H1 (cell line): ENCODE measurements around the gene RERG. TPM values are rescaled to one million over a fixed set of nuclear protein-coding genes. Genes with fewer than 3 reads are reported as not detected.

Source experiments
- CTCF ChIA-PET: fragments of 300-600 bp; sonication (Branson Sonifier 250); formaldehyde crosslinking; loops from one replicate; lab custom pipeline; 2021; ENCODE audit not compliant: partially characterized antibody; lab: Charles Lee
- POLR2A ChIA-PET: fragments of 300-600 bp; sonication (Branson Sonifier 250); formaldehyde crosslinking; loops from one replicate; lab custom pipeline; 2021; ENCODE audit warnings: inconsistent platforms; ENCODE audit not compliant: partially characterized antibody; lab: Charles Lee
- DNase-seq, 2 experiments: peaks; one replicate each; pipeline versions ENCODE4 v3.0.0 to v3.0.0-alpha.2; 2010 to 2022; ENCODE audit warnings: low spot score in 2 of 2, low read depth in 1 of 2, mixed read lengths in 1 of 2
- FAIRE-seq: peaks from 2 replicates; lab custom pipeline; 2011; peaks lifted over from hg19 to GRCh38; lab: Jason Lieb, UNC
- H2AFZ ChIP-seq: 2 replicates; pipeline ENCODE4 v1.8.1; 2012; ENCODE audit warnings: low read length, inconsistent platforms
- H2AK5ac ChIP-seq: 2 replicates; pipeline ENCODE4 v1.6.1; 2013; ENCODE audit warnings: low read depth, low read length
- H2BK120ac ChIP-seq: replicated peaks from 2 replicates; pipeline ENCODE3; 2013; ENCODE audit warnings: low read depth, low read length, inconsistent platforms
- H2BK12ac ChIP-seq: 2 replicates; pipeline ENCODE4 v1.6.1; 2013; ENCODE audit warnings: low read depth, low read length
- H2BK15ac ChIP-seq: 2 replicates; pipeline ENCODE4 v1.6.1; 2013; ENCODE audit warnings: low read length
- H2BK20ac ChIP-seq: 2 replicates; pipeline ENCODE4 v1.6.1; 2013; ENCODE audit warnings: low read length
- H2BK5ac ChIP-seq: 2 replicates; pipeline ENCODE4 v1.6.1; 2013; ENCODE audit warnings: low read depth, low read length
- H3K14ac ChIP-seq: 2 replicates; pipeline ENCODE4 v1.6.1; 2013; ENCODE audit warnings: inconsistent platforms; ENCODE audit not compliant: insufficient read length
- H3K18ac ChIP-seq: 2 replicates; pipeline ENCODE4 v1.6.1; 2013; ENCODE audit warnings: low read length; ENCODE audit errors: extremely low read depth
- H3K23ac ChIP-seq: 2 replicates; pipeline ENCODE4 v1.6.1; 2013; ENCODE audit warnings: inconsistent platforms; ENCODE audit not compliant: insufficient read length
- H3K23me2 ChIP-seq: 2 replicates; pipeline ENCODE4 v1.6.1; 2013; ENCODE audit warnings: low read depth, low read length
- H3K27ac ChIP-seq: 2 replicates; pipeline ENCODE4 v1.6.1; 2011; ENCODE audit warnings: low read depth, low read length, inconsistent platforms
- H3K27me3 ChIP-seq, 4 experiments: replicated peaks in 1 of 4; 1 replicate in 1 of 4; 2 replicates in 3 of 4; pipeline versions ENCODE4 v1.6.1 to v1.8.1; 2011 to 2013; ENCODE audit warnings: low read length in 3 of 4, mild to moderate bottlenecking in 3 of 4, inconsistent platforms in 2 of 4, mixed read lengths in 2 of 4, moderate library complexity in 1 of 4; ENCODE audit not compliant: control insufficient read depth in 3 of 4, insufficient read depth in 3 of 4; ENCODE audit errors: extremely low read depth in 1 of 4
- H3K36me3 ChIP-seq, 4 experiments: 2 replicates each; pipeline versions ENCODE4 v1.6.1 to v1.8.1; 2011 to 2013; ENCODE audit warnings: mild to moderate bottlenecking in 4 of 4, low read length in 3 of 4, moderate library complexity in 2 of 4, control low read depth in 1 of 4, inconsistent platforms in 1 of 4; ENCODE audit not compliant: insufficient read depth in 4 of 4, control insufficient read depth in 2 of 4
- H3K4ac ChIP-seq: replicated peaks from 2 replicates; pipeline ENCODE3; 2013; ENCODE audit warnings: low read length, low read depth, mixed read lengths, inconsistent platforms; ENCODE audit not compliant: insufficient read length
- H3K4me1 ChIP-seq, 4 experiments: replicated peaks in 1 of 4; 1 replicate in 1 of 4; 2 replicates in 3 of 4; pipeline versions ENCODE4 v1.6.1 to v1.8.1; 2011 to 2013; ENCODE audit warnings: low read length in 3 of 4, inconsistent platforms in 2 of 4, mixed read lengths in 1 of 4; ENCODE audit not compliant: insufficient read depth in 4 of 4, control insufficient read depth in 3 of 4
- H3K4me2 ChIP-seq, 2 experiments: 2 replicates each; pipeline versions ENCODE4 v1.6.1 to v1.8.1; 2011 to 2013; ENCODE audit warnings: low read depth in 2 of 2, low read length in 2 of 2, control low read depth in 1 of 2, inconsistent platforms in 1 of 2, mild to moderate bottlenecking in 1 of 2; ENCODE audit not compliant: insufficient read depth in 1 of 2
- H3K4me3 ChIP-seq, 4 experiments: fragments of 200-600, 300-600 bp in 1 of 4; sonication (generic), shearing (Covaris generic), sonication (Bioruptor Twin) in 1 of 4; 2 replicates each; pipeline versions ENCODE4 v1.5.1 to v1.8.1; 2011 to 2016; ENCODE audit warnings: low read length in 4 of 4, low read depth in 3 of 4, control low read depth in 2 of 4, inconsistent platforms in 2 of 4, mild to moderate bottlenecking in 2 of 4, mixed read lengths in 1 of 4, moderate library complexity in 1 of 4; ENCODE audit not compliant: insufficient read depth in 2 of 4; ENCODE audit errors: extremely low read depth in 1 of 4
- H3K56ac ChIP-seq: replicated peaks from 2 replicates; pipeline ENCODE3; 2013; ENCODE audit warnings: low read depth, mild to moderate bottlenecking, mixed read lengths, low read length, inconsistent platforms; ENCODE audit not compliant: insufficient read length
- H3K79me1 ChIP-seq: 2 replicates; pipeline ENCODE4 v1.6.1; 2013; ENCODE audit warnings: low read depth, low read length, control low read depth
- H3K79me2 ChIP-seq, 2 experiments: 2 replicates each; pipeline versions ENCODE4 v1.6.1 to v1.8.1; 2012 to 2013; ENCODE audit warnings: low read length in 2 of 2, mild to moderate bottlenecking in 2 of 2, inconsistent platforms in 1 of 2; ENCODE audit not compliant: insufficient read depth in 2 of 2, control insufficient read depth in 1 of 2
- H3K9ac ChIP-seq, 4 experiments: replicated peaks in 1 of 4; 1 replicate in 1 of 4; 2 replicates in 3 of 4; pipeline versions ENCODE4 v1.6.1 to v1.8.1; 2011 to 2013; ENCODE audit warnings: low read depth in 3 of 4, low read length in 3 of 4, control low read depth in 2 of 4, mild to moderate bottlenecking in 2 of 4, moderate library complexity in 2 of 4, inconsistent platforms in 1 of 4; ENCODE audit errors: extremely low read depth in 1 of 4
- H3K9me3 ChIP-seq, 2 experiments: 2 replicates each; pipeline versions ENCODE4 v1.6.1 to v1.8.1; 2012 to 2013; ENCODE audit warnings: mild to moderate bottlenecking in 2 of 2, moderate library complexity in 2 of 2, control low read depth in 1 of 2, inconsistent platforms in 1 of 2, low read depth in 1 of 2, low read length in 1 of 2, mixed read lengths in 1 of 2; ENCODE audit not compliant: insufficient read depth in 2 of 2
- H4K20me1 ChIP-seq, 2 experiments: replicated peaks in 1 of 2; 2 replicates each; pipeline versions ENCODE3 to v1.8.1; 2011 to 2013; ENCODE audit warnings: inconsistent platforms in 2 of 2, low read length in 2 of 2, mild to moderate bottlenecking in 1 of 2; ENCODE audit not compliant: insufficient read depth in 2 of 2, control insufficient read depth in 1 of 2
- H4K5ac ChIP-seq: 2 replicates; pipeline ENCODE4 v1.6.1; 2013; ENCODE audit warnings: low read length, low read depth, mixed read lengths, inconsistent platforms; ENCODE audit not compliant: insufficient read length
- H4K8ac ChIP-seq: 2 replicates; pipeline ENCODE4 v1.8.0; 2013; ENCODE audit warnings: mild to moderate bottlenecking, moderate library complexity, low read length, inconsistent platforms; ENCODE audit not compliant: insufficient read depth; ENCODE audit errors: extremely low read depth
- H4K91ac ChIP-seq: replicated peaks from 2 replicates; pipeline ENCODE3; 2013; ENCODE audit warnings: low read length, mixed read lengths, inconsistent platforms; ENCODE audit not compliant: insufficient read length
- GTF2F1 ChIP-seq: IDR thresholded peaks from 2 replicates; pipeline ENCODE4 v1.6.1; 2012; ENCODE audit warnings: low read depth, low read length, improper control_type of control experiment, borderline replicate concordance
- RAD21 ChIP-seq, 2 experiments: IDR thresholded peaks in 1 of 2; conservative IDR thresholded peaks in 1 of 2; 2 replicates each; pipeline ENCODE4 v1.6.1; 2011; ENCODE audit warnings: low read depth in 2 of 2, low read length in 2 of 2, improper control_type of control experiment in 1 of 2, inconsistent platforms in 1 of 2, mild to moderate bottlenecking in 1 of 2, moderate library complexity in 1 of 2
- RNF2 ChIP-seq: fragments of 200-900, 300-1000 bp; sonication (generic); IDR thresholded peaks from 2 replicates; pipeline ENCODE4 v1.7.1; 2016; ENCODE audit warnings: borderline replicate concordance, low read depth, mild to moderate bottlenecking, antibody characterized with exemption, low read length; ENCODE audit not compliant: poor library complexity, severe bottlenecking; ENCODE audit errors: missing control alignments
- SUZ12 ChIP-seq: fragments of 200-600 bp; sonication (generic); IDR thresholded peaks from 2 replicates; pipeline ENCODE4 v1.6.1; 2012; ENCODE audit warnings: mild to moderate bottlenecking, inconsistent platforms, low read length, moderate library complexity, mixed read lengths
- WGBS, 2 experiments: shearing (Covaris generic) in 1 of 2; methylation state at CpG; one replicate each; pipeline versions ENCODE4 v1.1.6 to v1.1.7; 2013 to 2015; ENCODE audit warnings: low lambda C conversion rate in 2 of 2, mixed read lengths in 2 of 2, inconsistent platforms in 1 of 2, low coverage in 1 of 2, missing lambda C conversion rate in 1 of 2; ENCODE audit not compliant: insufficient replicate concordance in 2 of 2, insufficient coverage in 1 of 2, insufficient read length in 1 of 2; ENCODE audit errors: extremely low coverage in 1 of 2, missing lambda C conversion rate in 1 of 2; 5-methylcytosine and 5-hydroxymethylcytosine counted together
- long read RNA-seq, 2 experiments: library from RNA in 1 of 2; library from capped mRNA in 1 of 2; stranded (forward); transcript quantifications; one replicate each; pipeline ENCODE4 v2.0.0, GENCODE V29; 2021; ENCODE audit warnings: inconsistent platforms in 1 of 2
- polyA minus RNA-seq, 3 experiments: library from RNA; depleted of rRNA, polyadenylated mRNA; stranded (reverse); fragments of >200 nt; gene quantifications; 1 replicate in 2 of 3; 2 replicates in 1 of 3; pipeline ENCODE4 v1.2.3, GENCODE V29; 2011
- polyA plus RNA-seq, 7 experiments: library from polyadenylated mRNA; depleted of rRNA in 3 of 7; stranded (reverse) in 5 of 7; unstranded in 2 of 7; fragments of >200 nt in 5 of 7; fragments of 200-250 nt in 2 of 7; gene quantifications; 1 replicate in 5 of 7; 2 replicates in 1 of 7; 4 replicates in 1 of 7; pipeline versions ENCODE4 v1.2.1 to v1.2.3, GENCODE V29; 2011 to 2013; ENCODE audit warnings: missing spikeins in 2 of 7, mixed read lengths in 2 of 7
- total RNA-seq: library from RNA; stranded (reverse); fragmentation: NEBNext Ultra II Directional; extraction: Animal tissue kit (Norgen Biotek cat#: 25700); gene quantifications from 2 replicates; pipeline ENCODE4 v1.2.1, GENCODE V29; 2021
- TF ChIP-seq, protein P1 (sequence below): IDR thresholded peaks from 2 replicates; pipeline ENCODE4 v1.6.1; 2012; ENCODE audit warnings: inconsistent platforms

RERG gene, protein sequence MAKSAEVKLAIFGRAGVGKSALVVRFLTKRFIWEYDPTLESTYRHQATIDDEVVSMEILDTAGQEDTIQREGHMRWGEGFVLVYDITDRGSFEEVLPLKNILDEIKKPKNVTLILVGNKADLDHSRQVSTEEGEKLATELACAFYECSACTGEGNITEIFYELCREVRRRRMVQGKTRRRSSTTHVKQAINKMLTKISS
- total RNA-seq: 0.55 and 0.86 TPM in 2 replicates
- polyA plus RNA-seq (2011; rRNA removed): 0.12 and 0.27 TPM in 2 replicates
- polyA plus RNA-seq (2011; cell fraction: cytosol; rRNA removed): 0.35 TPM
- polyA plus RNA-seq (2011; cell fraction: nucleus; rRNA removed): 0.33 TPM
- 0.17 to 0.80 TPM (median 0.62 TPM) in 4 replicates for polyA plus RNA-seq (2012, experiment 1 of 2)
- polyA plus RNA-seq (2012, experiment 2 of 2): 0.17 TPM
- polyA plus RNA-seq (2013, experiment 1 of 2): 0.85 TPM
- 0.48 TPM for polyA plus RNA-seq (2013, experiment 2 of 2)
- polyA minus RNA-seq (2011; rRNA and poly(A)+ RNA removed): 0.09 and 0.20 TPM in 2 replicates
- not detected for polyA minus RNA-seq (2011; cell fraction: cytosol; rRNA and poly(A)+ RNA removed)
- 2.2 TPM for polyA minus RNA-seq (2011; cell fraction: nucleus; rRNA and poly(A)+ RNA removed)
- long read RNA-seq, experiment 1, partial matches to known transcripts: 0 of 2 reads
- long read RNA-seq, experiment 1, other reads (novel, unspliced or antisense): 1 of 2 reads
- long read RNA-seq, experiment 2: 0 reads

DNA sequence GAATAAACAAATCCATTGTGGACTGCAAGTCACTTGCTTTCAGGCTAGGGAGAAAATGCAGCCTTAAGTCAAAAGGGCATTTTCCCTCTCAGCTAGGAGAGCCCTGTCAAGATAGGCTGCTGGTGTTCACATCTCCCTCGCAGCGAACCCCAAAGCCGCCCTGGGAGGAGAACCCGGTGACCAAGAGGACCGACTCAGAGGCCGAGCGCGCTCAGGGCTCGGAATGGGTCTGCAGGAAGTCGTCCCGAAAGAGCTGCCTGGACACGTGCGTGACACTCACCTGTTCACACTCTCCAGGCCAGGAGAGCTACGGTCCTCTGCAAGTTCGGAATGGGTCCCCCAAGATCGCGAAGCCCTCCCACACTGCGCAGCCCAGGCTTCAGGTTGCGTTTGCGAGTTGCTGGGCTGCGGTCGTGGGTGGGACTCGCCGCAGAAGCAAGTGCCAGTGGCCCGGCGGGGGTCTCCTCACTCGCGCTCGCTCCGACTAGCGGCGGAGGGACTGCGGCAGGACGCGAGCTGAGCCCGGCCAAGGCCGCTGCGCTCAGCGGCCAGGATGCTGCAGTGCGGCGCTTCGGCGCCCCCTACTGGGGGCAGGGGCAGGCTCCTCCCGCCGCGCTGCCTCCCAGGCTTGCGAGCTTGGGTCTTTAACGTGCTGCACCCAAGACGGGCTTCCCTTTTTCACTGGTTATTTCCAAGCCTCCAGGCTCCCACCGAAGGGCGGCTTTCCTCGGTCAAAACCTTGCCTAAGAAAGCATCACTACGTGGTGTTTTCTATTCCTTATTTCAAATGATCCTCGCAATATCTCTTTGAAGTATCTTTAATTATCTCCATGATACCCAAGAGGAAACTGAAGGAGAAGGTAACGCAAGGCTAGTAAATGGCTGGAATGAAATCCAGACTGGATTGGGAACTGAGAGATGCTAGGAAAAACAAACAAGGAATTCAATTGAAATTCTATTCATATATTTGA, at the start of gene RERG:
Gene RERG, minus strand, starts transcription at position 503 of the 971 bp plus-strand sequence. CDS start 3,928 bp downstream, outside the sequence.
- Histone ChIP-seq H3K27ac (no peak within 1 kb of the TSS), H3K4ac (no peak within 1 kb of the TSS), H2BK15ac (no peak within 1 kb of the TSS; the same call in 1 of the 2 replicates), H3K18ac (peak within 1 kb of the TSS; percentile 79), H2BK5ac (peak within 1 kb of the TSS; percentile 64; the same call in 1 of the 2 replicates), H4K5ac (no peak within 1 kb of the TSS), H3K14ac (no peak within 1 kb of the TSS), H3K27me3 (peaks cover 0 to 9% (median 6%) of the 10 kb centered on the region in 4 experiments; a peak in 6 of 7 replicates), H2BK20ac (no peak within 1 kb of the TSS), H3K23me2 (peaks cover 6% of the 10 kb centered on the region), H2AK5ac (no peak within 1 kb of the TSS), H2BK120ac (no peak within 1 kb of the TSS), H3K9me3 (no peaks in the 10 kb centered on the region), H3K56ac (peak within 1 kb of the TSS; percentile 34), H3K4me3 (peak within 1 kb of the TSS; percentile 46 to 60 (median 52)), H3K79me1 (no peaks in the 10 kb centered on the region), H4K8ac (peak within 1 kb of the TSS; percentile 7; the same call in 1 of the 2 replicates), H2BK12ac (peak within 1 kb of the TSS; percentile 93), H4K91ac (no peak within 1 kb of the TSS), H3K9ac (peak within 1 kb of the TSS in 1 of 4 experiments; percentile 14; a peak in 1 of 7 replicates), H3K4me2 (peak within 1 kb of the TSS; percentile 78 to 80), H4K20me1 (no peaks in the 10 kb centered on the region), H2AFZ (peak within 1 kb of the TSS; percentile 53; the same call in 1 of the 2 replicates), H3K36me3 (no peaks in the 10 kb centered on the region), H3K23ac (no peak within 1 kb of the TSS), H3K4me1 (peaks cover 0 to 3% (median 3%) of the 10 kb centered on the region in 4 experiments; a peak in 4 of 7 replicates), H3K79me2 (no peaks in the 10 kb centered on the region)
- FAIRE-seq: peak; percentile 45
- 7% methylated on average over 50 of the region's 55 CpGs; no CpG with 5 or more reads in 1 of the 2 experiments for WGBS, 2 experiments
- ChIA-PET POLR2A (interaction anchor here (1.3 to 1.7 kb wide), 2 partner anchors 38 to 305 kb away, joined by 3 to 4 read pairs; no protein-coding TSS in a partner anchor), CTCF (interaction anchor here (0.7 to 5.4 kb wide), 53 partner anchors 8 to 452 kb away, joined by 3 to 42 read pairs (median 5); no protein-coding TSS in a partner anchor)
- peak; percentile 67 to 92 for DNase-seq
- TF ChIP-seq GTF2F1 (no peak), SUZ12 (no peak), RNF2 (peak; percentile 44), RAD21 (IDR thresholded peaks at IDR 0.05 in 1 of 2, conservative IDR thresholded peaks at IDR 0.05 in 1 of 2; ENCODE audit: low read depth in 2 of 2, low read length in 2 of 2) (peak; percentile 91 to 95)
- TF ChIP-seq, protein P1, sequence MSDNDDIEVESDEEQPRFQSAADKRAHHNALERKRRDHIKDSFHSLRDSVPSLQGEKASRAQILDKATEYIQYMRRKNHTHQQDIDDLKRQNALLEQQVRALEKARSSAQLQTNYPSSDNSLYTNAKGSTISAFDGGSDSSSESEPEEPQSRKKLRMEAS: peak; percentile 95
